HEK293T (cell line): ENCODE measurements around the gene SELE.
"Not testable (repeated sequence)": the region's sequence is repeated elsewhere in the genome, so short reads cannot be mapped to it uniquely, and the experiment has no call there.

Experiments used
- ARNT ChIP-seq: fragments of 450-650 bp; IDR thresholded peaks from 2 replicates; pipeline ENCODE4 v1.6.1; 2017; ENCODE audit warnings: mild to moderate bottlenecking
- BHLHE40 ChIP-seq: fragments of 450-650 bp; IDR thresholded peaks from 2 replicates; pipeline ENCODE4 v1.6.1; 2016; ENCODE audit warnings: mild to moderate bottlenecking, moderate library complexity, borderline replicate concordance
- ELF4 ChIP-seq: fragments of 450-650 bp; IDR thresholded peaks from 2 replicates; pipeline ENCODE4 v1.6.1; 2017; ENCODE audit warnings: antibody characterized with exemption
- FOXA1 ChIP-seq: fragments of 450-650 bp; IDR thresholded peaks from 2 replicates; pipeline ENCODE4 v1.6.1; 2016; ENCODE audit warnings: mild to moderate bottlenecking
- FOXK2 ChIP-seq: fragments of 450-650 bp; IDR thresholded peaks from 2 replicates; pipeline ENCODE4 v1.6.1; 2016; ENCODE audit warnings: mild to moderate bottlenecking
- HDGF ChIP-seq: fragments of 450-650 bp; IDR thresholded peaks from 2 replicates; pipeline ENCODE4 v1.6.1; 2017; ENCODE audit warnings: antibody characterized with exemption, borderline replicate concordance
- L3MBTL2 ChIP-seq: fragments of 450-650 bp; conservative IDR thresholded peaks from 2 replicates; pipeline ENCODE4 v1.6.1; 2016; ENCODE audit warnings: mild to moderate bottlenecking
- LEF1 ChIP-seq: fragments of 450-650 bp; IDR thresholded peaks from 2 replicates; pipeline ENCODE4 v1.6.1; 2017; ENCODE audit warnings: mild to moderate bottlenecking, borderline replicate concordance
- NFRKB ChIP-seq: fragments of 450-650 bp; IDR thresholded peaks from 2 replicates; pipeline ENCODE4 v1.6.1; 2016; ENCODE audit warnings: mild to moderate bottlenecking, moderate library complexity
- SP1 ChIP-seq: fragments of 450-650 bp; IDR thresholded peaks from 2 replicates; pipeline ENCODE4 v1.6.1; 2017
- SUZ12 ChIP-seq: fragments of 450-650 bp; IDR thresholded peaks from 2 replicates; pipeline ENCODE4 v1.6.1; 2016; ENCODE audit warnings: mild to moderate bottlenecking
- TARDBP ChIP-seq: fragments of 450-650 bp; IDR thresholded peaks from 2 replicates; pipeline ENCODE4 v1.6.1; 2016
- ZNF384 ChIP-seq: fragments of 450-650 bp; IDR thresholded peaks from 2 replicates; pipeline ENCODE4 v1.6.1; 2016
- TF ChIP-seq, protein P1 (sequence below): fragments of 450-650 bp; IDR thresholded peaks from 2 replicates; pipeline ENCODE4 v1.6.1; 2016

DNA sequence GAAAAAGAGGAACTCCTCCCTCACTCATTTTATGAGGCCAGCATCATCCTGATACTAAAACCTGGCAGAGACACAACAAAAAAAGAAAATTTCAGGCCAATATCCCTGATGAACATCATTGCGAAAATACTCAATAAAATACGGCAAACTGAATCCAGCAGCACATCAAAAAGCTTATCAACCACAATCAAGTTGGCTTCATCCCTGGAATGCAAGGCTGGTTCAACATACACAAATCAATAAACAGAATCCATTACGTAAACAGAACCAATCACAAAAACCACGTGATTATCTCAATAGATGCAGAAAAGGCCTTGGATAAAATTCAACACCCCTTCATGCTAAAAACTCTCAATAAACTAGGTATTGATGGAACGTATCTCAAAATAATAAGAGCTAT, 20.8 kb downstream of the SELE start:
- not testable (repeated sequence) for TF ChIP-seq LEF1, ELF4, ZNF384, NFRKB, HDGF, SP1, SUZ12, TARDBP, FOXK2, BHLHE40, L3MBTL2, ARNT, FOXA1
- TF ChIP-seq, protein P1, sequence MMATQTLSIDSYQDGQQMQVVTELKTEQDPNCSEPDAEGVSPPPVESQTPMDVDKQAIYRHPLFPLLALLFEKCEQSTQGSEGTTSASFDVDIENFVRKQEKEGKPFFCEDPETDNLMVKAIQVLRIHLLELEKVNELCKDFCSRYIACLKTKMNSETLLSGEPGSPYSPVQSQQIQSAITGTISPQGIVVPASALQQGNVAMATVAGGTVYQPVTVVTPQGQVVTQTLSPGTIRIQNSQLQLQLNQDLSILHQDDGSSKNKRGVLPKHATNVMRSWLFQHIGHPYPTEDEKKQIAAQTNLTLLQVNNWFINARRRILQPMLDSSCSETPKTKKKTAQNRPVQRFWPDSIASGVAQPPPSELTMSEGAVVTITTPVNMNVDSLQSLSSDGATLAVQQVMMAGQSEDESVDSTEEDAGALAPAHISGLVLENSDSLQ, result not testable (repeated sequence)
